H1 (cell line): ENCODE results near the gene GALR2. TPM values are rescaled to one million over a fixed set of nuclear protein-coding genes. Genes with fewer than 3 reads are reported as not detected.

ENCODE experiments used
- ATF3 ChIP-seq: IDR thresholded peaks from 2 replicates; pipeline ENCODE4 v1.6.1; 2011; ENCODE audit warnings: low read depth, mild to moderate bottlenecking, low read length; ENCODE audit not compliant: insufficient read depth
- CBX5 ChIP-seq: fragments of 300-800, 300-1000 bp; sonication (generic); IDR thresholded peaks from 2 replicates; pipeline ENCODE4 v1.7.1; 2016; ENCODE audit warnings: antibody characterized with exemption, low read length, low read depth
- CHD7 ChIP-seq: fragments of 300-600 bp; sonication (generic); IDR thresholded peaks from 2 replicates; pipeline ENCODE4 v1.7.1; 2012; ENCODE audit warnings: low read length, moderate library complexity, mild to moderate bottlenecking, inconsistent platforms; ENCODE audit not compliant: insufficient replicate concordance
- CTCF ChIP-seq, 3 experiments: IDR thresholded peaks; 1 replicate in 2 of 3; 2 replicates in 1 of 3; pipeline versions ENCODE4 v1.5.1 to v1.6.1; 2011; ENCODE audit warnings: low read length in 3 of 3, mild to moderate bottlenecking in 3 of 3, inconsistent platforms in 2 of 3, low read depth in 1 of 3, moderate library complexity in 1 of 3; ENCODE audit not compliant: insufficient read depth in 1 of 3; ENCODE audit errors: control extremely low read depth in 1 of 3
- HDAC2 ChIP-seq, 2 experiments: fragments of 300-600 bp in 1 of 2; sonication (generic) in 1 of 2; IDR thresholded peaks; 2 replicates each; pipeline ENCODE4 v1.6.1; 2011 to 2012; ENCODE audit warnings: low read depth in 2 of 2, low read length in 2 of 2, mild to moderate bottlenecking in 2 of 2, moderate library complexity in 2 of 2, borderline replicate concordance in 1 of 2, inconsistent platforms in 1 of 2
- POLR2AphosphoS5 ChIP-seq: IDR thresholded peaks from 2 replicates; pipeline ENCODE4 v1.6.1; 2011; ENCODE audit warnings: low read depth, low read length
- SP4 ChIP-seq: IDR thresholded peaks from 2 replicates; pipeline ENCODE4 v1.6.1; 2012; ENCODE audit warnings: low read length, inconsistent platforms
- YY1 ChIP-seq: IDR thresholded peaks from 2 replicates; pipeline ENCODE4 v1.6.1; 2011; ENCODE audit warnings: low read depth, mild to moderate bottlenecking, low read length
- polyA plus RNA-seq, 7 experiments: library from polyadenylated mRNA; depleted of rRNA in 3 of 7; stranded (reverse) in 5 of 7; unstranded in 2 of 7; fragments of >200 nt in 5 of 7; fragments of 200-250 nt in 2 of 7; gene quantifications; 1 replicate in 5 of 7; 2 replicates in 1 of 7; 4 replicates in 1 of 7; pipeline versions ENCODE4 v1.2.1 to v1.2.3, GENCODE V29; 2011 to 2013; ENCODE audit warnings: missing spikeins in 2 of 7, mixed read lengths in 2 of 7
- total RNA-seq: library from RNA; stranded (reverse); fragmentation: NEBNext Ultra II Directional; extraction: Animal tissue kit (Norgen Biotek cat#: 25700); gene quantifications from 2 replicates; pipeline ENCODE4 v1.2.1, GENCODE V29; 2021

The GALR2 gene
- total and polyA plus RNA-seq, 2 of the 8 experiments (the other 6 are each of a cell fraction or from before 2014, with no cell fraction given) = 0.86 to 2.2 TPM

- TF ChIP-seq CHD7 (no peak), POLR2AphosphoS5 (no peak), HDAC2 (IDR thresholded peaks at IDR 0.05; ENCODE audit: borderline replicate concordance in 1 of 2, low read depth in 2 of 2, low read length in 2 of 2) (no peak), YY1 (no peak), CTCF (IDR thresholded peaks at IDR 0.05; ENCODE audit: control extremely low read depth in 1 of 3, insufficient read depth in 1 of 3, low read depth in 1 of 3, low read length in 3 of 3) (no peak), CBX5 (no peak), ATF3 (no peak), SP4 (no peak)
These were observed 28.5 kb upstream of the GALR2 start (continued) for GRCh38 chr17:76046064-76046463.
